Tibial nerve (tissue), 4 donors: ENCODE results near the gene SNX9. TPM values are rescaled to one million over a fixed set of nuclear protein-coding genes. Genes with fewer than 3 reads are reported as not detected.

ENCODE experiments used
- DNase-seq, 2 donors: peaks; one replicate each; pipeline ENCODE4 v3.0.0-alpha.2; 2019; ENCODE audit warnings: low spot score in 2 of 2
- H3K27ac ChIP-seq, 4 donors: fragments of 200-600 bp; sonication (generic) in 3 of 4; one replicate each; pipeline ENCODE4 v1.5.1; 2017 to 2019; ENCODE audit warnings: mild to moderate bottlenecking in 1 of 4
- H3K27me3 ChIP-seq, 2 donors: fragments of 200-600 bp; sonication (generic) in 1 of 2; one replicate each; pipeline versions ENCODE4 v1.5.1 to v1.6.0; 2017 to 2019
- H3K36me3 ChIP-seq, 3 donors: fragments of 200-600 bp; sonication (generic); one replicate each; pipeline ENCODE4 v1.5.1; 2018 to 2019
- H3K4me1 ChIP-seq, 4 donors: fragments of 200-600 bp; sonication (generic) in 3 of 4; one replicate each; pipeline ENCODE4 v1.5.1; 2017 to 2019
- H3K4me3 ChIP-seq, 4 donors: fragments of 200-600 bp; sonication (generic) in 3 of 4; one replicate each; pipeline ENCODE4 v1.5.1; 2017 to 2019; ENCODE audit warnings: mild to moderate bottlenecking in 1 of 4, moderate library complexity in 1 of 4
- H3K9me3 ChIP-seq, 4 donors: fragments of 200-600 bp; sonication (generic) in 3 of 4; one replicate each; pipeline ENCODE4 v1.5.1; 2017 to 2019
- CTCF ChIP-seq, 5 experiments: fragments of 200-600 bp in 3 of 5; fragments of 450-650 bp in 2 of 5; sonication (generic) in 3 of 5; IDR thresholded peaks; one replicate each; pipeline ENCODE4 v1.5.1; 2016 to 2019; ENCODE audit warnings: antibody characterized with exemption in 5 of 5, mild to moderate bottlenecking in 3 of 5, moderate library complexity in 2 of 5
- EP300 ChIP-seq, 2 donors: sonication (generic); formaldehyde crosslinking; IDR thresholded peaks; one replicate each; pipeline ENCODE4 v1.6.1; 2017; ENCODE audit warnings: antibody characterized with exemption in 2 of 2, mild to moderate bottlenecking in 1 of 2
- POLR2A ChIP-seq, 2 donors: fragments of 450-650 bp; IDR thresholded peaks; one replicate each; pipeline ENCODE4 v1.6.1; 2017; ENCODE audit warnings: antibody characterized with exemption in 2 of 2, mild to moderate bottlenecking in 2 of 2, moderate library complexity in 2 of 2
- WGBS, 2 donors: methylation state at CpG; one replicate each; pipeline ENCODE4 v1.1.5; 2018; 5-methylcytosine and 5-hydroxymethylcytosine counted together
- total RNA-seq, 4 donors: library from RNA; depleted of rRNA; stranded (reverse); fragments of >200 nt; gene quantifications; one replicate each; pipeline ENCODE4 v1.1.0, GENCODE V29; 2016

Gene SNX9
- total RNA-seq, 4 donors from 2014 or later = 61.2 to 69.2 (median 63.9) TPM

GRCh38 chr6:157804448-157805327 lies 18.4 kb upstream of the SNX9 start:
- Histone ChIP-seq H3K4me1 (no peaks in the 10 kb centered on the region), H3K36me3 (no peaks in the 10 kb centered on the region), H3K4me3 (no peak overlapping the region), H3K27me3 (no peaks in the 10 kb centered on the region), H3K9me3 (peaks cover 0 to 14% (median 0%) of the 10 kb centered on the region in 4 donors), H3K27ac (no peak overlapping the region)
- no peak for DNase-seq
- WGBS, 2 donors = 89 to 91% methylated on average over 11 of the region's 11 CpGs
- no peak for TF ChIP-seq EP300 (IDR thresholded peaks at IDR 0.05)
- TF ChIP-seq CTCF (IDR thresholded peaks at IDR 0.05) = no peak
- no peak for TF ChIP-seq POLR2A (IDR thresholded peaks at IDR 0.05)

- no peaks in the 10 kb centered on the region for H3K27me3 ChIP-seq
- no peak overlapping the region for H3K4me3 ChIP-seq
- WGBS, 2 donors = 72 to 73% methylated on average over 3 of the region's 3 CpGs
- H3K36me3 ChIP-seq = no peaks in the 10 kb centered on the region
- TF ChIP-seq POLR2A (IDR thresholded peaks at IDR 0.05) = no peak
- no peak for TF ChIP-seq EP300 (IDR thresholded peaks at IDR 0.05)
- TF ChIP-seq CTCF (IDR thresholded peaks at IDR 0.05) = no peak
- no peak for DNase-seq
- peaks cover 0 to 14% (median 0%) of the 10 kb centered on the region in 4 donors for H3K9me3 ChIP-seq
- no peak overlapping the region for H3K27ac ChIP-seq
- no peaks in the 10 kb centered on the region for H3K4me1 ChIP-seq
Observed at GRCh38 chr6:157806131-157806855, 16.8 kb upstream of the SNX9 start.

- TF ChIP-seq POLR2A (IDR thresholded peaks at IDR 0.05) (no peak), CTCF (IDR thresholded peaks at IDR 0.05) (no peak), EP300 (IDR thresholded peaks at IDR 0.05) (no peak)
- no peaks in the 10 kb centered on the region for H3K36me3 ChIP-seq
- no peaks in the 10 kb centered on the region for H3K27me3 ChIP-seq
- peaks cover 0 to 14% (median 0%) of the 10 kb centered on the region in 4 donors for H3K9me3 ChIP-seq
- 89 to 90% methylated on average over 3 of the region's 3 CpGs for WGBS, 2 donors
- H3K4me3 ChIP-seq = no peak overlapping the region
- no peak overlapping the region for H3K27ac ChIP-seq
- H3K4me1 ChIP-seq = no peaks in the 10 kb centered on the region
- DNase-seq = no peak
Observed at GRCh38 chr6:157806856-157807215, 16.2 kb upstream of the SNX9 start.

- WGBS, 2 donors = 92% methylated on average over 2 of the region's 2 CpGs
Observed at GRCh38 chr6:157808405-157808950, 14.6 kb upstream of the SNX9 start.

GRCh38 chr6:157809613-157810012 lies 13.4 kb upstream of the SNX9 start:
- Histone ChIP-seq H3K9me3 (peaks cover 0 to 14% (median 0%) of the 10 kb centered on the region in 4 donors), H3K4me3 (no peak overlapping the region)
- WGBS, 2 donors = 73 to 89% methylated on average over 1 of the region's 1 CpG

More at GRCh38 chr6:157808405-157808950, 14.6 kb upstream of the SNX9 start:
- no peaks in the 10 kb centered on the region for H3K36me3 ChIP-seq
- no peak overlapping the region for H3K27ac ChIP-seq
- H3K4me1 ChIP-seq = peaks cover 0 to 11% (median 7%) of the 10 kb centered on the region in 4 donors
- no peak for DNase-seq
- H3K27me3 ChIP-seq = no peaks in the 10 kb centered on the region
- H3K9me3 ChIP-seq = peaks cover 0 to 14% (median 0%) of the 10 kb centered on the region in 4 donors
- no peak overlapping the region for H3K4me3 ChIP-seq
- TF ChIP-seq POLR2A (IDR thresholded peaks at IDR 0.05) (no peak), EP300 (IDR thresholded peaks at IDR 0.05) (no peak)

More at GRCh38 chr6:157809613-157810012, 13.4 kb upstream of the SNX9 start:
- Histone ChIP-seq H3K36me3 (no peaks in the 10 kb centered on the region), H3K4me1 (peaks cover 0 to 20% (median 19%) of the 10 kb centered on the region in 4 donors), H3K27ac (no peak overlapping the region), H3K27me3 (no peaks in the 10 kb centered on the region)
- TF ChIP-seq EP300 (IDR thresholded peaks at IDR 0.05) (no peak), POLR2A (IDR thresholded peaks at IDR 0.05) (no peak), CTCF (IDR thresholded peaks at IDR 0.05) (no peak)
- DNase-seq = no peak
